Vagina (tissue), 2 donors: ENCODE results near the gene OBSCN. TPM values are rescaled to one million over a fixed set of nuclear protein-coding genes. Genes with fewer than 3 reads are reported as not detected.

Experiments used
- DNase-seq, 2 donors: peaks; one replicate each; pipeline ENCODE4 v3.0.0-alpha.2; 2017; ENCODE audit errors: extremely low spot score in 2 of 2
- H3K27ac ChIP-seq: fragments of 200-600 bp; sonication (generic); one replicate; pipeline ENCODE4 v1.5.1; 2019
- H3K27me3 ChIP-seq: fragments of 200-600 bp; sonication (generic); one replicate; pipeline ENCODE4 v1.5.1; 2019
- H3K36me3 ChIP-seq, 2 donors: fragments of 200-600 bp; sonication (generic); one replicate each; pipeline ENCODE4 v1.5.1; 2017 to 2019
- H3K4me1 ChIP-seq: fragments of 200-600 bp; sonication (generic); one replicate; pipeline ENCODE4 v1.5.1; 2019
- H3K4me3 ChIP-seq, 2 donors: fragments of 200-600 bp; sonication (generic); 1 replicate in 1 of 2; 2 replicates in 1 of 2; pipeline ENCODE4 v1.5.1; 2016 to 2019
- H3K9me3 ChIP-seq: fragments of 200-600 bp; sonication (generic); one replicate; pipeline ENCODE4 v1.5.1; 2019
- CTCF ChIP-seq, 3 experiments: fragments of 450-650 bp in 2 of 3; fragments of 200-600 bp in 1 of 3; sonication (generic) in 1 of 3; IDR thresholded peaks; one replicate each; pipeline ENCODE4 v1.5.1; 2017 to 2019; ENCODE audit warnings: antibody characterized with exemption in 3 of 3, mild to moderate bottlenecking in 2 of 3, moderate library complexity in 2 of 3
- POLR2A ChIP-seq, 2 donors: fragments of 450-650 bp; IDR thresholded peaks; one replicate each; pipeline ENCODE4 v1.6.1; 2017; ENCODE audit warnings: antibody characterized with exemption in 2 of 2, mild to moderate bottlenecking in 2 of 2, moderate library complexity in 2 of 2
- POLR2AphosphoS5 ChIP-seq, 2 donors: sonication (generic); formaldehyde crosslinking; IDR thresholded peaks; one replicate each; pipeline ENCODE4 v1.9.0; 2017; ENCODE audit warnings: antibody characterized with exemption in 2 of 2, mild to moderate bottlenecking in 2 of 2, low read depth in 1 of 2; ENCODE audit not compliant: insufficient read depth in 1 of 2
- intact Hi-C: fragments of 100-400 bp; cut with DNase I; formaldehyde crosslinking; loops from one replicate; pipeline ENCODE4 v1.15.1; 2023
- total RNA-seq: library from RNA; depleted of rRNA; stranded (reverse); fragments of >200 nt; gene quantifications from one replicate; pipeline ENCODE4 v1.2.3, GENCODE V29; 2016

OBSCN gene
- total RNA-seq, 1 donor from 2014 or later: 35.8 TPM

GRCh38 chr1:228194921-228195812, 12.7 kb upstream of the OBSCN start:
- intact Hi-C loops: no loop called here
- H3K36me3 ChIP-seq: peaks cover 0 to 5% of the 10 kb centered on the region in 2 donors
- H3K9me3 ChIP-seq: peaks cover 14% of the 10 kb centered on the region
- TF ChIP-seq POLR2A (IDR thresholded peaks at IDR 0.05) (no peak), CTCF (IDR thresholded peaks at IDR 0.05) (no peak), POLR2AphosphoS5 (IDR thresholded peaks at IDR 0.05; ENCODE audit: insufficient read depth in 1 of 2, low read depth in 1 of 2) (no peak)
- H3K4me3 ChIP-seq: no peak overlapping the region
- H3K27ac ChIP-seq: no peak overlapping the region
- H3K4me1 ChIP-seq: no peaks in the 10 kb centered on the region
- no peaks in the 10 kb centered on the region for H3K27me3 ChIP-seq
- DNase-seq: no peak

GRCh38 chr1:228197555-228198147, 10.2 kb upstream of the OBSCN start:
- H3K27me3 ChIP-seq: no peaks in the 10 kb centered on the region
- intact Hi-C loops: no loop called here
- DNase-seq: no peak
- peaks cover 14% of the 10 kb centered on the region for H3K9me3 ChIP-seq
- H3K4me3 ChIP-seq: no peak overlapping the region
- no peak overlapping the region for H3K27ac ChIP-seq
- H3K4me1 ChIP-seq: no peaks in the 10 kb centered on the region
- H3K36me3 ChIP-seq: peaks cover 0 to 5% of the 10 kb centered on the region in 2 donors
- TF ChIP-seq POLR2A (IDR thresholded peaks at IDR 0.05) (no peak), POLR2AphosphoS5 (IDR thresholded peaks at IDR 0.05; ENCODE audit: insufficient read depth in 1 of 2, low read depth in 1 of 2) (no peak), CTCF (IDR thresholded peaks at IDR 0.05) (no peak)

GRCh38 chr1:228198977-228199590, 8.8 kb upstream of the OBSCN start:
- H3K4me3 ChIP-seq: no peak overlapping the region
- peaks cover 14% of the 10 kb centered on the region for H3K9me3 ChIP-seq
- peaks cover 0 to 5% of the 10 kb centered on the region in 2 donors for H3K36me3 ChIP-seq
- H3K27me3 ChIP-seq: no peaks in the 10 kb centered on the region
- intact Hi-C loops: no loop called here
- no peak overlapping the region for H3K27ac ChIP-seq
- TF ChIP-seq POLR2A (IDR thresholded peaks at IDR 0.05) (no peak), POLR2AphosphoS5 (IDR thresholded peaks at IDR 0.05; ENCODE audit: insufficient read depth in 1 of 2, low read depth in 1 of 2) (no peak), CTCF (IDR thresholded peaks at IDR 0.05) (no peak)
- DNase-seq: no peak
- H3K4me1 ChIP-seq: no peaks in the 10 kb centered on the region

GRCh38 chr1:228204958-228205357, 2.9 kb upstream of the OBSCN start:
- DNase-seq: no peak
- H3K27me3 ChIP-seq: no peaks in the 10 kb centered on the region
- H3K27ac ChIP-seq: no peak overlapping the region
- intact Hi-C loops: no loop called here
- H3K9me3 ChIP-seq: no peaks in the 10 kb centered on the region
- no peaks in the 10 kb centered on the region for H3K36me3 ChIP-seq
- peaks cover 13% of the 10 kb centered on the region for H3K4me1 ChIP-seq
- TF ChIP-seq CTCF (IDR thresholded peaks at IDR 0.05) (no peak), POLR2A (IDR thresholded peaks at IDR 0.05) (no peak), POLR2AphosphoS5 (IDR thresholded peaks at IDR 0.05; ENCODE audit: insufficient read depth in 1 of 2, low read depth in 1 of 2) (no peak)
- no peak overlapping the region for H3K4me3 ChIP-seq
